Osteocyte (in vitro differentiated cells): ENCODE results near the gene ERMAP. TPM values are rescaled to one million over a fixed set of nuclear protein-coding genes. Genes with fewer than 3 reads are reported as not detected.
"Not testable (repeated sequence)": the region's sequence is repeated elsewhere in the genome, so short reads cannot be mapped to it uniquely, and the experiment has no call there.

Source experiments
- DNase-seq: peaks from one replicate; pipeline ENCODE4 v3.0.0; 2021; ENCODE audit warnings: mixed read lengths; ENCODE audit not compliant: unreplicated experiment; ENCODE audit errors: extremely low spot score
- H3K27ac Mint-ChIP-seq: one replicate; pipeline ENCODE4 v1.8.0; 2021; ENCODE audit warnings: mild to moderate bottlenecking, mixed read lengths; ENCODE audit not compliant: unreplicated experiment
- H3K27me3 Mint-ChIP-seq: one replicate; pipeline ENCODE4 v1.8.0; 2021; ENCODE audit warnings: mixed read lengths; ENCODE audit not compliant: unreplicated experiment
- H3K36me3 Mint-ChIP-seq: one replicate; pipeline ENCODE4 v1.8.0; 2021; ENCODE audit warnings: mixed read lengths; ENCODE audit not compliant: unreplicated experiment
- H3K4me1 Mint-ChIP-seq: one replicate; pipeline ENCODE4 v1.8.0; 2021; ENCODE audit warnings: mixed read lengths; ENCODE audit not compliant: unreplicated experiment
- H3K4me3 Mint-ChIP-seq: one replicate; pipeline ENCODE4 v1.8.0; 2021; ENCODE audit warnings: mild to moderate bottlenecking, moderate library complexity, mixed read lengths; ENCODE audit not compliant: unreplicated experiment
- H3K9me3 Mint-ChIP-seq: one replicate; pipeline ENCODE4 v1.8.0; 2021; ENCODE audit warnings: mixed read lengths; ENCODE audit not compliant: unreplicated experiment
- total RNA-seq: library from RNA; stranded (reverse); gene quantifications from 2 replicates; pipeline ENCODE4 v1.2.1, GENCODE V29; 2021
- TF ChIP-seq, protein P1 (sequence below): fragments of 200-600 bp; sonication (generic); IDR thresholded peaks from 2 replicates; pipeline ENCODE4 v1.5.0; 2021; ENCODE audit warnings: antibody characterized with exemption, mild to moderate bottlenecking, moderate library complexity

Gene ERMAP
- total RNA-seq, 1 donor from 2014 or later: 13.8 TPM

DNA sequence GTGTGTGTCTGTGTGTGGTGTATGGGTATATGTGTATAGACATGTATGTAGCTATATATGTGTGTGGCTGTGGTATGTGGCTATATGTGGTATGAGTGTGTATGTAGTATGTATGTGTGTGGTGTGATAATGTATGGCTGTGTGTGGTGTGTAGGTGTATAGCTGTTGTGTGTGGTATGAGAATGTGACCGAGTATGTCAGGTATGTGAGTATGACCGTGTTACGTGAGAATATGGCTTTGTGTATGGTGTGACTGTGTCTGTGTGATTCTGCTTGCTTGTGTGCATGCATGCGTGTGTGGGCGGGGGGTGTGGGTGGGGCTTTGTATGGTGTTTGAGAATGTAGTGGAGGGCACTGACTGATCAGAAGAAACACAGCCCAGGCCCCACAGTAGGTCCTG lies 33.0 kb downstream of the ERMAP start:
- DNase-seq: no peak
- Mint-ChIP-seq H3K4me1 (peaks cover 18% of the 10 kb centered on the region), H3K27me3 (no peaks in the 10 kb centered on the region), H3K27ac (no peak overlapping the region), H3K36me3 (peaks cover 38% of the 10 kb centered on the region), H3K4me3 (no peak overlapping the region), H3K9me3 (no peaks in the 10 kb centered on the region)
- TF ChIP-seq, protein P1, sequence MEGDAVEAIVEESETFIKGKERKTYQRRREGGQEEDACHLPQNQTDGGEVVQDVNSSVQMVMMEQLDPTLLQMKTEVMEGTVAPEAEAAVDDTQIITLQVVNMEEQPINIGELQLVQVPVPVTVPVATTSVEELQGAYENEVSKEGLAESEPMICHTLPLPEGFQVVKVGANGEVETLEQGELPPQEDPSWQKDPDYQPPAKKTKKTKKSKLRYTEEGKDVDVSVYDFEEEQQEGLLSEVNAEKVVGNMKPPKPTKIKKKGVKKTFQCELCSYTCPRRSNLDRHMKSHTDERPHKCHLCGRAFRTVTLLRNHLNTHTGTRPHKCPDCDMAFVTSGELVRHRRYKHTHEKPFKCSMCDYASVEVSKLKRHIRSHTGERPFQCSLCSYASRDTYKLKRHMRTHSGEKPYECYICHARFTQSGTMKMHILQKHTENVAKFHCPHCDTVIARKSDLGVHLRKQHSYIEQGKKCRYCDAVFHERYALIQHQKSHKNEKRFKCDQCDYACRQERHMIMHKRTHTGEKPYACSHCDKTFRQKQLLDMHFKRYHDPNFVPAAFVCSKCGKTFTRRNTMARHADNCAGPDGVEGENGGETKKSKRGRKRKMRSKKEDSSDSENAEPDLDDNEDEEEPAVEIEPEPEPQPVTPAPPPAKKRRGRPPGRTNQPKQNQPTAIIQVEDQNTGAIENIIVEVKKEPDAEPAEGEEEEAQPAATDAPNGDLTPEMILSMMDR: no peak

DNA sequence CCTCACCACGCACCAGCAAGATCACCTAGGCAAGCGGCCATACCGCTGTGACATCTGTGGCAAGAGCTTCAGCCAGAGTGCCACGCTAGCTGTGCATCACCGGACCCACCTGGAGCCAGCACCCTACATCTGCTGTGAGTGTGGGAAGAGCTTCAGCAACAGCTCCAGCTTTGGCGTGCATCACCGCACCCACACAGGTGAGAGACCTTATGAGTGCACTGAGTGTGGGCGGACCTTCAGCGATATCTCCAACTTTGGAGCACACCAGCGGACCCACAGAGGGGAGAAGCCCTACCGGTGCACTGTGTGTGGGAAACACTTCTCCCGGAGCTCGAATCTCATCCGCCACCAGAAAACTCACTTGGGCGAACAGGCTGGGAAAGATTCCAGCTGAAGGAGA lies 34.5 kb downstream of the ERMAP start:
- TF ChIP-seq, protein P1: no peak
- no peak for DNase-seq
- H3K4me1 Mint-ChIP-seq: peaks cover 12% of the 10 kb centered on the region
- no peaks in the 10 kb centered on the region for H3K27me3 Mint-ChIP-seq
- H3K9me3 Mint-ChIP-seq: no peaks in the 10 kb centered on the region
- H3K4me3 Mint-ChIP-seq: no peak overlapping the region
- no peak overlapping the region for H3K27ac Mint-ChIP-seq
- H3K36me3 Mint-ChIP-seq: peaks cover 38% of the 10 kb centered on the region

DNA sequence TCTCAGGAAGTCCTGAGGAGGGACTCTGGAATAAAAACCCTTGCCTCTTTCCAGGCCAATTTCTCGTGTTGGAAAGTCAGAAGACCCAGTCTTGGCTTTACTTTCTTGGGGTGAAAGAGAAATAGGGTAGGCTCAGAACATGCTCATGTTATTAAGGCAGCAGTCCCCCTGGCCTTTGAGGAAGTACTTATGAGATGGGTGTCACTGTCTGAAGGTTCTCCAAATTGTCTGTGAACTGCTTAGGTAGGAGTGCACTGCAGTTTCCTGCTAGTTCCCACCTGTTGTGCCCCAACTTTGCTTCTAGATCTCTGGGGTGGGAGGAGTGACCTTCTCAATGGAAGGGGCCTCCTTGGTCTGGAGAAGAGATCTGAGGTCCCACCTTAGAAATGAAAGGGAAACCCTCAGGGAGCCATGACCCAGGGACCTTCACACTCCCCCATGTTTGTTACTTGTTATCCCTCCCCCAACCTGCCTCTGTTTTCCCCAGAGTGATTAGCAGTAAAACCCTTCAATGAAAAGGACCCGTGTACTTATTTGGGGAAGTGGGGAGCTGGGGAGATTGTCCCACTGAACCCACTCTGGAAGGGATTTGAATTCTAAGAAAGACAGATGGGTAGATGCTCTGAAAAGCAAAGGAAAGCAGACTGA lies 35.2 kb downstream of the ERMAP start:
- peaks cover 10% of the 10 kb centered on the region for H3K4me1 Mint-ChIP-seq
- TF ChIP-seq, protein P1: no peak
- H3K27ac Mint-ChIP-seq: no peak overlapping the region

DNA sequence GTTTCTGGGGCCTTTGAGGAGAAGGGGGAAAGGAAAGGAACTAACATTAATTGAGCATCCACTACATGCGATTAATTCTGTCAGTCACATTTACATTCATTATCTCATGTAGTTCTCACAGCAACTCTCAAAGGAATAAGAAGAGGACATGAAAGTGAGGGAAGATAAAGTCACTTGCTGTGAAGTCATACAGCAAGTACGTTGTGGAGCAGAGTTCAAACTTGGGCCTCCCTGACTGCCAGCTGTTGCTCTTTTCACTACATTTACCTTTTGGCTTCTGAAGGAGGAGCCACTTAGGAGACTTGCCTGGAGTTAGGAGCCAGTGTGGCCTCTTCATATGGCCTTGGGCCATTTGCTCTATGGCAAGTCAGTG lies 35.7 kb downstream of the ERMAP start:
- Mint-ChIP-seq H3K4me3 (no peak overlapping the region), H3K36me3 (peaks cover 39% of the 10 kb centered on the region), H3K4me1 (peaks cover 4% of the 10 kb centered on the region), H3K9me3 (peaks cover 7% of the 10 kb centered on the region), H3K27ac (no peak overlapping the region), H3K27me3 (no peaks in the 10 kb centered on the region)
- TF ChIP-seq, protein P1: no peak
- DNase-seq: no peak

More for the DNA sequence above, 35.2 kb downstream of the ERMAP start:
- H3K27me3 Mint-ChIP-seq: no peaks in the 10 kb centered on the region
- peaks cover 3% of the 10 kb centered on the region for H3K9me3 Mint-ChIP-seq
- no peak for DNase-seq
- H3K36me3 Mint-ChIP-seq: peaks cover 39% of the 10 kb centered on the region
- no peak overlapping the region for H3K4me3 Mint-ChIP-seq

DNA sequence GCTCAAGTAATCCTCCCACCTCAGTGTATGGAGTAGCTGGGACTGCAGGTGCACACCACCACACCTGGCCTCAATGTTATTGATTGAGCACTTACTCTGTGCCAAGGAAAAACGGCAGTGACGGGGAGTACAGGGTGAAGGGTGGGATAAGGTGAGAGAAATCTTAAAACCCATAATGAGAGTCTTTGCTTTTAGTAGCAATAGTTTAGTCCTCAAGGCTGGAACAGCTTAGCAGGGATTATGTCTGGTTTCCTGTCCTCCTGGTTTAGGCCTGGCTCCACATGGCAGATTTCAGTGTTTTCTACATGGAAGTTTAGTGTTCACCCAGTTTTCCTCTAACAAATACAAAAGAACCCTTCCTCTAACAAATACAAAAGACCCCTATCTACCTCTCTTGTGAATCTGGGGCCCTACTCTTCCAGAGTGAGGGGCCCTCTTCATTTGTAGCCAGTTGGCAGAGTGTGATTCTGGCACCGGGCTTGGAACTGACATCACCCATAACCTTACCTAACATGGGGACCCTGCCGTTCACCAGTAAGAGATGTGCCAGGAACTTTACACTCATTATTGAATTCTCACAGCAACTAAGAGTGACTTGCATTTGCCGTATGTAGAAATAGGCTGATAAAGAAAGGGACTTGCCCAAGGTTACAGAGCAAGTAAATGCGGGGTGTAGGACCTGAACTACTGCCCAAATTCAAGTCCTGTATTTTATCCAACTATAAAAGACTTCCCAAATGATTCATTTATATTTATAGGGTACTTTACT lies 36.4 kb downstream of the ERMAP start:
- H3K36me3 Mint-ChIP-seq: peaks cover 39% of the 10 kb centered on the region
- no peaks in the 10 kb centered on the region for H3K27me3 Mint-ChIP-seq
- H3K9me3 Mint-ChIP-seq: peaks cover 11% of the 10 kb centered on the region
- TF ChIP-seq, protein P1: no peak
- H3K27ac Mint-ChIP-seq: no peak overlapping the region
- H3K4me1 Mint-ChIP-seq: peaks cover 3% of the 10 kb centered on the region
- no peak overlapping the region for H3K4me3 Mint-ChIP-seq
- DNase-seq: no peak

DNA sequence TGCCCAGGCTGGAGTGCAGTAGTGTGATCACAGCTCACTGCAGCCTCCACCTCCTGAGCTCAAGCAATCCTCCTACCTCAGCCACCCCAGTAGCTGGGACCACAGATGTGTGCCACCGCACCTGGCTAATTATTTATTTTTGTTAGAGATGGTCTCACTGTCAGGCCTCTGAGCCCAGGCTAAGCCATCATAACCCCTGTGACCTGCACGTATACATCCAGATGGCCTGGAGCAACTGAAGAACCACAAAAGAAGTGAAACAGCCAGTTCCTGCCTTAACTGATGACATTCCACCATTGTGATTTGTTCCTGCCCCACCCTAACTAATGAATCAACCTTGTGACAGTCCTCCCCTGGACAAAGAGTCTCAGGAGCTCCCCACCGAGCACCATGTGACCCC lies 39.6 kb downstream of the ERMAP start:
- H3K4me3 Mint-ChIP-seq: not testable (repeated sequence)
- H3K36me3 Mint-ChIP-seq: peaks cover 15% of the 10 kb centered on the region

DNA sequence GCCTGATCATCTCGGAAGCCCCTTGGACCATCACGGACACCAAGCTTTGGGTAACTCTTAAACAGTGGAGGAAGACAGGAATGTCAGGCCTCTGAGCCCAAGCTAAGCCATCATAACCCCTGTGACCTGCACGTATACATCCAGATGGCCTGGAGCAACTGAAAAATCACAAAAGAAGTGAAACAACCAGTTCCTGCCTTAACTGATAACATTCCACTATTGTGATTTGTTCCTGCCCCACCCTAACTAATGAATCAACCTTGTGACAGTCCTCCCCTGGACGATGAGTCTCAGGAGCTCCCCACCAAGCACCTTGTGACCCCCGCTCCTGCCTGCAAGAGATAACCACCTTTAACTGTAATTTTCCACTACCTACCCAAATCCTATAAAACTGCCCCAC lies 42.4 kb downstream of the ERMAP start:
- H3K9me3 Mint-ChIP-seq: peaks cover 26% of the 10 kb centered on the region

More for the DNA sequence above, 39.6 kb downstream of the ERMAP start:
- H3K27ac Mint-ChIP-seq, H3K4me1 Mint-ChIP-seq, DNase-seq: not testable (repeated sequence)
- peaks cover 26% of the 10 kb centered on the region for H3K9me3 Mint-ChIP-seq
- peaks cover 12% of the 10 kb centered on the region for H3K27me3 Mint-ChIP-seq

More for the DNA sequence above, 42.4 kb downstream of the ERMAP start:
- not testable (repeated sequence) for H3K27ac Mint-ChIP-seq, DNase-seq, H3K4me1 Mint-ChIP-seq, H3K4me3 Mint-ChIP-seq, H3K36me3 Mint-ChIP-seq
- H3K27me3 Mint-ChIP-seq: peaks cover 19% of the 10 kb centered on the region
